Dermis microvascular lymphatic vessel endothelial cell (primary cell): ENCODE results near the gene COLEC12. TPM values are rescaled to one million over a fixed set of nuclear protein-coding genes. Genes with fewer than 3 reads are reported as not detected.

Experiments
- DNase-seq, 2 donors: peaks; one replicate each; pipeline versions ENCODE4 v3.0.0 to v3.0.0-alpha.2; 2010; ENCODE audit warnings: low read depth in 2 of 2
- total RNA-seq: library from RNA; depleted of rRNA; stranded (reverse); fragments of >200 nt; gene quantifications from 2 replicates; pipeline ENCODE4 v1.2.1, GENCODE V29; 2014

Gene COLEC12
- total RNA-seq, 1 donor from 2014 or later: 33.4 TPM

- DNase-seq: peak; percentile 41 to 49
Observed at GRCh38 chr18:362311-363290, 137.9 kb downstream of the COLEC12 start.

DNA sequence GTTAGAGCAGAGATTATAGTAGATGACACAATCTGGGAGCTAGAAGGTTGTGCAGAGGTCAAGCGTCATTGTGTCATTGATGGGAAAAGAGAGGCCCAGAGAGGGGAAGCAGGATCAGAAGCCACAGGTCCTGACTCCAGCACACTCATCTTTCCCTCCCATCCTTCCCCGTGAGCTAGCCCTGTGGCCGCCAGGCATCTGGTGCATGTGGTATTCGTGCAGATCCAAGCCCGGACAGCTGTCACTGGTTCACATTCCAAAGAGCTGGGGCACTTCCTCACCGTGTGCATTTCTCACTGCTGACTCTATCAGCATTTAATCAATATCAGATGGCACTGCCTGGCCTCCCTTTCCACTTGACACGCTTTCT, 138.6 kb downstream of the COLEC12 start:
- DNase-seq: peak; percentile 67 to 92

GRCh38 chr18:361100-361732, 139.3 kb downstream of the COLEC12 start:
- no peak for DNase-seq

DNA sequence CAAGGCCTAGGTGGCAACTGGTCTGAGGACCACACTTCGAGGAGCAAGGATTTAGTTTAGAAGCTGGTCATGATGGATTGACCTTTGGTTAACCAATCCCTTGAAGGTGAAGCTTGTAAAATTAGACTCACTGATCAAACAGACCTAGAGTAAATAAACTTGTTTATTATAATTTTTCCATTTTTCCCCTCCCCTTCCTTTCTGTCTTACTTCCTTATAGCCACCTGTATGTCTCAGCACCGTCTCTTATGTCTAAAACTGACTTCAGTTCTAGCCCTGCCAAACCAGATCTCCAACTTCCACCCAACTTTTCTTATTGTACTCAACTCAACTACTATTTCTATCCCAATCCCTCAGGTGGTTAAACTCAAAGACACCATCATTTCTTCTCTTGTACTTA, 139.8 kb downstream of the COLEC12 start:
- no peak for DNase-seq

DNA sequence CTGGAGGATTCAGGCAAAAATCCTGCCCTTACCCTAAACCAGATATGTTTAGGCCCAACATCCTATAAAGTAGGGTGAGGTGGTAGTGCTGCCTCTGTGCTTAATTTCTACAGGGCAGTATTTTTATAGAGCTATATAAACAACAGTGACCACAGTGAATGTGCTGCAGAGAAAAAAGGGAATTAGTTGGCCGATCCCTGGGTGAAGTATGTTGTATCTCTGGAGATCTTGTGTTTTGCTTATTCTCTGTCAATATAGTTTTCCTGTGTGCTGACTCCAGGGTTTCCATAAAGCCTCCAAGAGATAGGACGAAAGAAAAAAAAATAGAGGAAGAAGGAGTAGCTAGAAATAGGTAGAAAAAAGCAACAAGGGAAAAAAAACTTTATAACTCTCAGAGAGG, 143.7 kb downstream of the COLEC12 start:
- no peak for DNase-seq

DNA sequence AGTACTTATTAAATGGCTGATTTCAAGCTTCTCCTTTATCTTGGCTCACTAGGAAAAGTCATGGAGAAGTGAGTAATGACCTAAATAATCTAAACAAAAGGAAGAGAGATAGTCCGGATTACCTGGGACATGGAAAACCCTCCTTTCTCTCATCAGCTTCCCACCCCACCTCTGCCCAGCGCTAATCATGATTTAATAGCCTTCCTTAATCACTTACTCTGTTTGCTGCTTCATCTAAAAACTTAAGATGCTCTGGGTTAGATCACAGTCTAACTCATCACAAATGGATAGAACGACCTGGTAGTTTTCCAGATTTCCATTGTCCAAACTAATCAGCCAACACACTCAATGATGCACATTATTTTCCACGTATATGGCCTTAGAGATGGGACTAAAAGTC, 144.8 kb downstream of the COLEC12 start:
- DNase-seq: no peak

GRCh38 chr18:354471-354870, 146.0 kb downstream of the COLEC12 start:
- DNase-seq: no peak

DNA sequence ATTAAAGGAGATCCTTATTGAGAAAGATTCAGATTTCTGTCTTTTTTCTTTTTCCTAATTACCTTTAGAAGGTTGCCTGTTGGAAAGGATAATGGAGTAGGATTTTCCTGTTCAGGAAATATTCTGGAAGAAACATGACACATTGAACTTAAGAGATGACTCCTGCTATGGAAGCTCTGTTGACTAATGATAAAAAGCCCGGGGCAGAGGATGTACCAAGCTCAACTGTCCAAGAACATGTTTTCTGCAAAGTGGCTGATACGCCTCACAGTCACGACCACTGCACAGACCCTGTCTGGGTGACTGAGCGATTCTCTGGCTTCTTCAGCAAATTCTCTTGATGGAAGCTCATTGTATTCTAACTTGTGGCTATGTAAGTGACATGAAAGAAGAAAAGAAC, 146.5 kb downstream of the COLEC12 start:
- no peak for DNase-seq

DNA sequence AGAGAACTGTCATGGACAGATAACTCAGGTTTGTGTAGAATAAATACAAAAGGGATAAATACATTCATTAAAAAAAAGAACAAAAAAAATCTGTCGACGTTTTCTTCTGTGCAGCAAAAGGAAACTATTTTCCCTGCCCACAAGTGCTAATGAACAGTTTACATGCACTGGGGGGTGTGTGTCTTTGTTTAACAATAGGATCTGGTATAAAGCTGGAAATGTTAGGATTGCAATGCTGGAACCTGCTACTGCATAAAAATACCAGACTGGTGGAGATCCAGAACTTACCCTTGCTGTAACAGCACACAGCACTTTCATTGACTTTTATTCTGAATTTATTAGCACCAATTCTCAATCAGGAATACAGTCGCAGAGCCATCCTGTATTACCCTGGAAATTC, 148.1 kb downstream of the COLEC12 start:
- no peak for DNase-seq

DNA sequence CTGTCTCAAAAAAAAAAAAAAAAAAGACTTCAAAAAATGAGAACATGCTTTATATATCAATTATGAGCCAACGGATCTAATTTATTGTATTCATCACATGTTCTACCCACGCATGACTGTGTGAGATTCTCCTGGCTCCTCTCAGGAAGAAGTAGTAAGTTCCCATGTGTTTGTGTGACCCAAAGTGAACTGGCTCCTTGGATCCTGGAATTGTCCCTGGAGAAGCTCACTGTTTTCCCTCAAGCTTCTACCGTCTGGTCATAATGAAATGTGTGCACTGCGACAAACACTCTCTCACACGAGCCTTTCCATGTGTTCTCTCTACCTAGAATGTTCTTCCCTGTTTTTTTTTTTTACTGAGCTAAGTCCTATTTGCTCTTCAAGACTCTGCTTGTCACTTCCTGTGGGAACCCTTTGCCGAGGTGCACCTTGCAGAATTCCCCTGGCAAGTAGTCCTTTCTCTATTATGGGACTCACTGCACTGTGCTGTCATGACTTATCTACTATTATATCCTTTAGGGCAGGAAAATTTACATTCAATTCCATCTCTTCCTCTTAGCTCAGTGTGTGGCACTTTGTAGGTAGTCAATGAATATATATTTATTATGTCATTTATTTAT, 149.4 kb downstream of the COLEC12 start:
- no peak for DNase-seq

DNA sequence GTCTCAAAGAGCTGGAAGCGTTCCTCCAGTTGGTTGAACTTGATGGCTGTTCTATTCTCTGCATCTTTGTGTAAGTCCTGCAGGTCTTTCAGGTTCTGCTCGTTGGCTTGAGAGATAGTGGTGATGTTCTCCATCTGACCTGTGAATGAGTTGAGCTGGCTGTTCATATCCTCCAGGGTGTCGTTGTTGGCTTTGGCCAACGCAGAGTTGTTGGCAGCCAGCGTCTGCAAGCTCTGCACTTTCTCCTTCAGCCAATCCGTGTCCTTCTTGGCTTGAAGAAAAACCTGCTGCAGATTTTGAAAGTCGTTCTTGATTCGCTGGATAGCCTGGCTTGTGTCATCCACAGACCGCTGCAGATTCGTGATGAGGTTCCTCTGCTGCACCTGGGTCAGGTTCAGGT, 153.9 kb downstream of the COLEC12 start:
- DNase-seq: no peak

- DNase-seq: no peak
Observed at GRCh38 chr18:341102-341501, 159.4 kb downstream of the COLEC12 start.

DNA sequence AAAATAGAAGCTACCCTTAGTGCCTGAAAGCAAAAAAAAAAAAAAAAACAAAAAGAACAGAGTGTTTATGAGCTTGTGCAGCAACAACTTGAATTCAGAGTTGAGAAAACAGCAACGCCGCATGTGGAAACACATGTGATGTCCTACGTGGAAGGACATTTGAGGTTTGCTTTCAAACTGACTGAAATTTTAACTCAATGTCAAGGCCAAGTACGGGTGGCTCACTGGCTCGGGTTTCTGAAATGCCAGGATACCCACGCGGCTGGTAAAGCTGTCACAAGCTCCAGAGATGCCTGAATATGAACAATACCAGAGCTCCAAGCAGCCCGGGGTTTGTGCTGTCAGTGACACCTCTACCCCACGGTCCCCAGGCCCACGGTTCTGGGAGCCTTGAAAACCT, 160.5 kb downstream of the COLEC12 start:
- DNase-seq: no peak

GRCh38 chr18:339200-339599, 161.3 kb downstream of the COLEC12 start:
- DNase-seq: no peak

- DNase-seq: no peak
Observed at GRCh38 chr18:336713-337112, 163.8 kb downstream of the COLEC12 start.

DNA sequence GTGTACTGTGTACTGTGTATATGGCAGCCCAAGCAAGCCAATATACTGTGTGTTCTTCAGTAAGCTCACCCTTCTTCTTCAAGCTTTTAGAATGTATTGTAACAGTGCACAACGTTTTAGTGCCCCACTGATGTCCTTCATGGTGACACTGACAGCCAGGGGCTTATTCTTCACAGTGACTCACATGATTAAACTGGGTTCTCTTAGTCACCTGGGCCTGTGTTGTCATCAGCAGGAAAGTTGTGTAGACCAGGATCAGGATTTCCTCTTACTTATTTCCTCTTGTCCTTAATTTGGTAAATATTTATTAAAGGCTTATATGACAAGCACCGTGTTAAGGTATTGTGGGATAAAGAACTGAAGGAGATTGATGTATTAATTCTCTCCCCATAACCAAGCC, 164.8 kb downstream of the COLEC12 start:
- peak; percentile 63 to 79 for DNase-seq

- DNase-seq: no peak
Observed at GRCh38 chr18:334575-335132, 165.8 kb downstream of the COLEC12 start.

DNA sequence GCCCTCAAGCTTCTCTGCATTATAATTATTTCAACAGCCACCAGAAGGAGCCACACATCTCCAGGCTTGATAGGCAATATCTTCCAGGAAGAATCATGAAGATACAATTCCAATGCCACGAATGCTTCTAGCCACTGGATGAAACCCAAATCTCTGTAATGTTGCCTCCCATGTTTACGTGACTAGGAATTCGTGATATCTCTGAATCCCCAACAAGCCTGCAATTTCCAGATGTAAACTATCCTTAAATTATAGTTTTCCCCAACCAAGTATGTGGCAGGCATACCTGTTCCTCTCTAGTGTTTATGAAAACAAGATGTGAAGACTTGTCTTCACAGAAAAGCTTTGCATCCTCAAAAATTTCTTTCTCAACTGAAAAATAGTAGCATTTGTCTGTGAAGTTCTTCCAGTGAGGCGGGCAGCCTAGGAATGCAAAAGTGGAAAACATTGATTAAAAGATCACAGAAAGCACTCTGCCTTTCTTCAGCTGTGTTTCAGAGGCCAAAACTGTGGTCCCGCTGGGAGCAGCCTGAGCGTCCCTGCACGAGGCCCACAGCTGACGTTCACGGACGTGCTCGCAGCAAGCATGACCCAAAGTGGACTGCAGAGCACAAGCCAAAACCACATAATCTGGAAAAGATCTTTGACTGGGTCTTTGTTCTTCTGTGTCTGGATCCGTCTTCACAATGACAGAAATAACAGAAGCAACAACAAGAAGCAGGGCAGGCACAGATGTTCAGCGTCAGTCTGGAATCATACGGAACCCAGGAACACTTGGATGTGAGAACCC, 167.6 kb downstream of the COLEC12 start:
- no peak for DNase-seq

- DNase-seq: peak; percentile 93 to 94
Observed at GRCh38 chr18:332007-332406, 168.5 kb downstream of the COLEC12 start.

DNA sequence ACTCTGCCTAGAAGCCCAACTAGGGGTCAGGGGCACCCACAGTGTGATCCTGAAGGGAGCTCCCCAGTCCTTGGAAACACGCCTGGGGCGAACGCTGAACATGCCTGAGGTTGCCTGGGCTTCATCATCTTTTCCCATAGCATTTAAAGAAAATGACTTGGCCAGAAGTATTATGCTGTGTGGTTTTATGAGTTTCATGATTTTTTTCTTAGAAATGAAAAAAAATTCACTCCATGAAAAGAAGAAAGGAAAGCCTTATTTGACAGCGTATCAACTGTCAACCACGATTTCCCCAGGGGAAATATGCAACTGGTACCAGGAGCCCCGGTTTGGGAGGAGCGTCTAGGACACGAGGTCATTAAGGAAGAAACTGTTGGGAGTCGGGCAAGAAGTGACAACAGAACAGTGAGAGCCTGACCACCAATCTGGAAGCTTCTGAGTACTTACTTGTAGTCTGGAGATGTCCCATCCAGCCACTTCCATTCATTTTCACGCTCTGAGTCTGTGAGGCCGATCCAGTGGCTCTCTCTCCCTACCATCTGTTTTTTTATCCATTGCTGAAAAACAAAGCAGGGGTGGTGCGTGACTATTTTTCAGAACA, 169.2 kb downstream of the COLEC12 start:
- DNase-seq: peak in 1 of 2 donors; percentile 19

DNA sequence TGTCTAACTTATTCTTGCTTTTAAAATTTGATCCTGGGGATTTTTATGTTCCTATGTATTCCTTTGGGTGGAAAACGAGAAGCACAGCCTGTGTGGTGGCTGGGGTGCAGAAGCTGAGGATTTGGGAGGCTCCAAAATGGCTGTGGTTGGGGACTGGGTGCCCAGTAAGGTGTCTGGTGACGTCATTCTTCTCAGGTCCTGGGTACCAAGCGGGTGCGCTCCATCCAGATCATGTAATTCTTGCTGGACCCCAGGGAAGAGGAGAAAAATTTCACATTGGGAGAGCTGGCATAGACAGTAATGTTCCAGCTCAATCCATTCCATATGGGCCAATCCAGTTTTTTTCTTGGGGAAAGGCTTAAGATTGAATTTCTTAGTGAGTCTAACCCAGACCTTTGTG, 171.6 kb downstream of the COLEC12 start:
- no peak for DNase-seq
